Esophagus muscularis mucosa (tissue), 4 donors: ENCODE measurements around the gene DPYSL3.

Experiments
- EP300 ChIP-seq: sonication (generic); formaldehyde crosslinking; IDR thresholded peaks from one replicate; pipeline ENCODE4 v1.6.1; 2017; ENCODE audit warnings: antibody characterized with exemption
- POLR2AphosphoS5 ChIP-seq, 2 donors: sonication (generic); formaldehyde crosslinking; IDR thresholded peaks; one replicate each; pipeline ENCODE4 v1.6.1; 2017; ENCODE audit warnings: antibody characterized with exemption in 2 of 2
- TF ChIP-seq, protein P1 (sequence below), 3 experiments: fragments of 200-600 bp in 2 of 3; fragments of 450-650 bp in 1 of 3; sonication (generic) in 2 of 3; IDR thresholded peaks; one replicate each; pipeline ENCODE4 v1.5.1; 2017 to 2019; ENCODE audit warnings: antibody characterized with exemption in 3 of 3, mild to moderate bottlenecking in 2 of 3, moderate library complexity in 1 of 3

DNA sequence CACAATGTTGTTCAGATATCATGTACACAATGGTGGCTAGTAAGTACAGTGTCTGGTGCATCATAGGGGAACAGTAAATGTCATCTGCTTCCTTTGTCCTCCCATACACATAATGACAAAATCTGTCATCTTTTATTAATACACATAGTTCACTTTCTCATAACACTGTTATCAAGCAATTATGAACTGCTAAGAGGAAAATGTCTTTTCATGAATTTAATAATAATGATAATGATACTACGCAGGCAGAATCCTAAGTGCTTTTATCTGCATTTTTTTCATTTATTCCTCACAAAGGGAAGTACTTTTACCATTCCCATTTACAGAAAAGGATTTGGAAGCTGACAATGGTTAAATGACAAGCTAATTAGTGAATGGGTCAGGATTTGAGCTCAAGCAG lies 35.7 kb downstream of the DPYSL3 start:
- TF ChIP-seq, protein P1, sequence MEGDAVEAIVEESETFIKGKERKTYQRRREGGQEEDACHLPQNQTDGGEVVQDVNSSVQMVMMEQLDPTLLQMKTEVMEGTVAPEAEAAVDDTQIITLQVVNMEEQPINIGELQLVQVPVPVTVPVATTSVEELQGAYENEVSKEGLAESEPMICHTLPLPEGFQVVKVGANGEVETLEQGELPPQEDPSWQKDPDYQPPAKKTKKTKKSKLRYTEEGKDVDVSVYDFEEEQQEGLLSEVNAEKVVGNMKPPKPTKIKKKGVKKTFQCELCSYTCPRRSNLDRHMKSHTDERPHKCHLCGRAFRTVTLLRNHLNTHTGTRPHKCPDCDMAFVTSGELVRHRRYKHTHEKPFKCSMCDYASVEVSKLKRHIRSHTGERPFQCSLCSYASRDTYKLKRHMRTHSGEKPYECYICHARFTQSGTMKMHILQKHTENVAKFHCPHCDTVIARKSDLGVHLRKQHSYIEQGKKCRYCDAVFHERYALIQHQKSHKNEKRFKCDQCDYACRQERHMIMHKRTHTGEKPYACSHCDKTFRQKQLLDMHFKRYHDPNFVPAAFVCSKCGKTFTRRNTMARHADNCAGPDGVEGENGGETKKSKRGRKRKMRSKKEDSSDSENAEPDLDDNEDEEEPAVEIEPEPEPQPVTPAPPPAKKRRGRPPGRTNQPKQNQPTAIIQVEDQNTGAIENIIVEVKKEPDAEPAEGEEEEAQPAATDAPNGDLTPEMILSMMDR (IDR thresholded peaks at IDR 0.05) = no peak
- TF ChIP-seq POLR2AphosphoS5 (IDR thresholded peaks at IDR 0.05) (no peak), EP300 (no peak)
